Right forelimb (tissue), 1 donor: ENCODE data around the gene UBE2N.
"Not testable (repeated sequence)": the region's sequence is repeated elsewhere in the genome, so short reads cannot be mapped to it uniquely, and the experiment has no call there.

Experiments used
- DNase-seq: peaks from one replicate; pipeline ENCODE4 v3.0.0-alpha.2; 2018

Gene UBE2N

GRCh38 chr12:93409343-93410187 is 32.2 kb downstream of the UBE2N start:
- DNase-seq: not testable (repeated sequence)

GRCh38 chr12:93408813-93409212 is 32.9 kb downstream of the UBE2N start:
- no peak for DNase-seq

- no peak for DNase-seq
These were observed 33.8 kb downstream of the UBE2N start for GRCh38 chr12:93407963-93408283.

GRCh38 chr12:93407054-93407962 is 34.4 kb downstream of the UBE2N start:
- no peak for DNase-seq

GRCh38 chr12:93404961-93405849 is 36.5 kb downstream of the UBE2N start:
- DNase-seq: no peak

- DNase-seq: no peak
These were observed 37.6 kb downstream of the UBE2N start for GRCh38 chr12:93403988-93404803.

- DNase-seq: no peak
These were observed 39.1 kb downstream of the UBE2N start for GRCh38 chr12:93402333-93403311.

- not testable (repeated sequence) for DNase-seq
These were observed 42.4 kb downstream of the UBE2N start for GRCh38 chr12:93399183-93399863.

GRCh38 chr12:93397412-93397811 is 44.3 kb downstream of the UBE2N start:
- no peak for DNase-seq

- DNase-seq: no peak
These were observed 48.3 kb downstream of the UBE2N start for GRCh38 chr12:93393425-93393824.

GRCh38 chr12:93390549-93391297 is 51.0 kb downstream of the UBE2N start:
- no peak for DNase-seq

- DNase-seq: no peak
These were observed 51.7 kb downstream of the UBE2N start for GRCh38 chr12:93390031-93390430.

- DNase-seq: no peak
These were observed 54.0 kb downstream of the UBE2N start for GRCh38 chr12:93387780-93388179.

GRCh38 chr12:93381976-93382437 is 59.7 kb downstream of the UBE2N start:
- DNase-seq: not testable (repeated sequence)

GRCh38 chr12:93381161-93381975 is 60.4 kb downstream of the UBE2N start:
- DNase-seq: no peak

- DNase-seq: no peak
These were observed 61.1 kb downstream of the UBE2N start for GRCh38 chr12:93380480-93381121.

- no peak for DNase-seq
These were observed 61.8 kb downstream of the UBE2N start for GRCh38 chr12:93379981-93380361.
